Right lobe of liver (tissue), 4 donors: ENCODE results near the gene STPG1.

Experiments used
- CTCF ChIP-seq, 4 donors: fragments of 200-600 bp in 3 of 4; fragments of 450-650 bp in 1 of 4; IDR thresholded peaks; one replicate each; pipeline versions ENCODE4 v1.5.1 to v1.8.0; 2016 to 2022; ENCODE audit warnings: antibody characterized with exemption in 4 of 4, mild to moderate bottlenecking in 2 of 4
- POLR2A ChIP-seq: fragments of 450-650 bp; IDR thresholded peaks from one replicate; pipeline ENCODE4 v1.6.1; 2017; ENCODE audit warnings: antibody characterized with exemption, mild to moderate bottlenecking
- donor health status: DM: no; HTN: no; CAD: no.
- donor health status: DM: no; HTN: no; CAD: no.
- donor health status: DM: no; HTN: yes; CAD: no.

GRCh38 chr1:24369199-24369598, 44.4 kb downstream of the STPG1 start:
- TF ChIP-seq CTCF (IDR thresholded peaks at IDR 0.05) = no peak
- TF ChIP-seq POLR2A = no peak
